Dedifferentiated amniotic fluid mesenchymal stem cell (primary cell): ENCODE results near the gene PCDHB10.
"Not testable (repeated sequence)": the region's sequence is repeated elsewhere in the genome, so short reads cannot be mapped to it uniquely, and the experiment has no call there.

ENCODE experiments used
- DNase-seq: peaks from one replicate; pipeline ENCODE4 v3.0.0-alpha.2; 2016; ENCODE audit errors: extremely low spot score

The PCDHB10 gene

DNA sequence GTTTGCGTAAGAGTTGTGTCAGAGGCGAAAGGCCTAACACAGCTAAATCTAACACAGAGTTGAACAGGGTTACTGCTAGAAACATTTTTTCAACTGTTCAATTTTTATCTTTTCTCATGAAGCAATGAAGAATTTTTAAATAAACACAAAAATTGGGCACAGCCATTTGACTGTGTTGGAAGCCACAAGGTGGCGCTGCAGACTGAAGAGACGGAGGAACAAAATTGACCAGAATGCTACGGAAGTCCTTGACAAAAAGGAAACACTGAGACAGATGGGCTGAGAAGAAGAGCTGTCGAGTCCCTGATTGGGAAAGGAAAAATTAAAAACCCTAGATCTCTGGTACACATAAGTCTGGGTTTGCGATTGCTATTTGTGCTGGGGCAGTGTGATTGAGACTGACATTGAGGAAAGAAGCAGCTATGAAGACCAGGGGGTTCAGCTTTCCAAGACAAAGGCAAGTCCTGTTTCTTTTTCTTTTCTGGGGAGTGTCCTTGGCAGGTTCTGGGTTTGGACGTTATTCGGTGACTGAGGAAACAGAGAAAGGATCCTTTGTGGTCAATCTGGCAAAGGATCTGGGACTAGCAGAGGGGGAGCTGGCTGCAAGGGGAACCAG lies 5.1 kb upstream of the PCDHB10 start, which contains the start of gene PCDHB9:
Gene PCDHB9, plus strand, starts transcription at position 265 of the 616 bp plus-strand sequence. Its CDS starts 158 bp downstream, at position 423.
- peak; percentile 73 for DNase-seq

- DNase-seq = not testable (repeated sequence)
Measured at GRCh38 chr5:141188682-141189081, 3.5 kb upstream of the PCDHB10 start.

- DNase-seq = not testable (repeated sequence)
Measured at GRCh38 chr5:141189131-141189530, 3.0 kb upstream of the PCDHB10 start.

DNA sequence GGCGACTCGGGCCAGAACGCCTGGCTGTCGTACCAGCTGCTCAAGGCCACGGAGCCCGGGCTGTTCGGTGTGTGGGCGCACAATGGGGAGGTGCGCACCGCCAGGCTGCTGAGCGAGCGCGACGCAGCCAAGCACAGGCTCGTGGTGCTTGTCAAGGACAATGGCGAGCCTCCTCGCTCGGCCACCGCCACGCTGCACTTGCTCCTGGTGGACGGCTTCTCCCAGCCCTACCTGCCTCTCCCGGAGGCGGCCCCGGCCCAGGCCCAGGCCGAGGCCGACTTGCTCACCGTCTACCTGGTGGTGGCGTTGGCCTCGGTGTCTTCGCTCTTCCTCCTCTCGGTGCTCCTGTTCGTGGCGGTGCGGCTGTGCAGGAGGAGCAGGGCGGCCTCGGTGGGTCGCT lies 2.2 kb downstream of the PCDHB10 start:
- DNase-seq = not testable (repeated sequence)

DNA sequence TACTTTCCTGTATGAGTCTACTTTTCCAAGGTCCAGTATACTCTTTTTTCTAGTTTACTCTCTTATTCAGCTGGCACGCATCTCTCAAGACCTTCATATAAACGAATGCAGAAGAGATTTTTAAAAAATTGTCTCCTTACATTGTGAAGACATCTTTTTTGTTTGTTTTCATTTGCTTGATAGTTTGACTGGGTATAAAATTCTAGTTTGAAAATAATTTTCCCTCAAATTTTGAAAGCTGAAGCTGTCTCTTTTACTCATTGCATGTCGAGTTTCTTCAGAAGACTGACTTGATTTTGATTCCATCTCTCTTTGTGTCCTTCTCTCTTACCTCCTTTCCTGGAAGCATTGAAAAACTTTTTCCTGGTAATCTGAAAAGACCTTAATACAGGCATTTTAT lies 4.2 kb downstream of the PCDHB10 start:
- no peak for DNase-seq

DNA sequence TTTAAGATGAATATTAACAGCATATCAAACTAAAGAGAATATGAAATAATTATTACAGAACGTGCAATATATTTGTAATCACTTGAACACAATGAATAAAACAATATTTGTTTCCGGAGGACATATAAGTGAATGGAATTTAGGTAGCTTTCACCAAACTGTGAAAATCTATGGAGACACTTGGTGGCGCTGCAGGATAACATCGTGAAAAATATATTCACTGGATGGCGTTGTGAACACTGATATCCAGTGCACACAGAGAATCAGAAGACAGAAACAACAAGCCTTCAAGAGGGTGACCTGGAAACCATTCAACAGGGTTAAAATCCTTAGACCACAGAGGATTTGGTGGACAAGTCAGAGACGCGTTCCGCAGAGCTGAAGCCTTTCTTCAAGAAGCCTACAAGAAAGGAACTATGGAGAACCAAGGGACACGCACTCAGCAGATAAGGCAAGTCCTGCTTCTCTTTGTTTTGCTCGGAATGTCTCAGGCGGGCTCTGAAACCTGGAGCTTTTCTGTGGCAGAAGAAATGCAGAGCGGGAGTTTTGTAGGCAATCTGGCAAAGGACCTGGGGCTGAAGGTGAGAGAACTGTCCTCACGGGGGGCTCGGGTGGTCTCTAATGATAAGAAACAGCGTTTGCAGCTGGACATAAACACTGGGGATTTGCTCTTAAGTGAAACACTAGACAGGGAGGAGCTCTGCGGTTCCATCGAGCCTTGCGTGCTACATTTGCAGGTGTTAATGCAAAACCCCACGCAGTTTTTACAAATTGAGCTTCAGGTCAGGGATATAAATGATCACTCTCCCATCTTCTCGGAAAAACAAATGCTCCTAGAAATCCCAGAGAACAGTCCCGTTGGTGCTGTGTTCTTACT lies 7.4 kb downstream of the PCDHB10 start, which contains the start of gene PCDHB11:
Gene PCDHB11, plus strand, starts transcription at position 269 of the 877 bp plus-strand sequence. Its CDS starts 148 bp downstream, at position 417.
- no peak for DNase-seq

DNA sequence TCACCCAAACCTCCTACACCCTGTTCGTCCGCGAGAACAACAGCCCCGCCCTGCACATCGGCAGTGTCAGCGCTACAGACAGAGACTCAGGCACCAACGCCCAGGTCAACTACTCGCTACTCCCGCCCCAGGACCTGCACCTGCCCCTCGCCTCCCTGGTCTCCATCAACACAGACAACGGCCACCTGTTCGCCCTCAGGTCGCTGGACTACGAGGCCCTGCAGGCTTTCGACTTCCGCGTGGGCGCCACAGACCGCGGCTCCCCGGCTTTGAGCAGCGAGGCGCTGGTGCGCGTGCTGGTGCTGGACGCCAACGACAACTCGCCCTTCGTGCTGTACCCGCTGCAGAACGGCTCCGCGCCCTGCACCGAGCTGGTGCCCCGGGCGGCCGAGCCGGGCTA lies 9.0 kb downstream of the PCDHB10 start:
- not testable (repeated sequence) for DNase-seq

DNA sequence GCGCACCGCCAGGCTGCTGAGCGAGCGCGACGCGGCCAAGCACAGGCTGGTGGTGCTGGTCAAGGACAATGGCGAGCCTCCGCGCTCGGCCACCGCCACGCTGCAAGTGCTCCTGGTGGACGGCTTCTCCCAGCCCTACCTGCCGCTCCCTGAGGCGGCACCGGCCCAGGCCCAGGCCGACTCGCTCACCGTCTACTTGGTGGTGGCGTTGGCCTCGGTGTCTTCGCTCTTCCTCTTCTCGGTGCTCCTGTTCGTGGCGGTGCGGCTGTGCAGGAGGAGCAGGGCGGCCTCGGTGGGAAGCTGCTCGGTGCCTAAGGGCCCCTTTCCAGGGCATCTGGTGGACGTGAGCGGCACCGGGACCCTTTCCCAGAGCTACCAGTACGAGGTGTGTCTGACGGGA lies 9.5 kb downstream of the PCDHB10 start:
- not testable (repeated sequence) for DNase-seq

- no peak for DNase-seq
Measured at GRCh38 chr5:141208478-141208877, 16.3 kb downstream of the PCDHB10 start, which contains the start of gene PCDHB12. Gene PCDHB12, plus strand, starts transcription at chr5:141208719. Its CDS starts 189 bp downstream, at chr5:141208908.

DNA sequence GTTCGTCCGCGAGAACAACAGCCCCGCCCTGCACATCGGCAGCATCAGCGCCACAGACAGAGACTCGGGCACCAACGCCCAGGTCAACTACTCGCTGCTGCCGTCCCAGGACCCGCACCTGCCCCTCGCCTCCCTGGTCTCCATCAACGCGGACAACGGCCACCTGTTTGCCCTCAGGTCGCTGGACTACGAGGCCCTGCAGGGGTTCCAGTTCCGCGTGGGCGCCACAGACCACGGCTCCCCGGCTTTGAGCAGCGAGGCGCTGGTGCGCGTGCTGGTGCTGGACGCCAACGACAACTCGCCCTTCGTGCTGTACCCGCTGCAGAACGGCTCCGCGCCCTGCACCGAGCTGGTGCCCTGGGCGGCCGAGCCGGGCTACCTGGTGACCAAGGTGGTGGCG lies 18.1 kb downstream of the PCDHB10 start:
- DNase-seq = not testable (repeated sequence)

GRCh38 chr5:141210849-141211248 lies 18.7 kb downstream of the PCDHB10 start:
- DNase-seq = not testable (repeated sequence)

DNA sequence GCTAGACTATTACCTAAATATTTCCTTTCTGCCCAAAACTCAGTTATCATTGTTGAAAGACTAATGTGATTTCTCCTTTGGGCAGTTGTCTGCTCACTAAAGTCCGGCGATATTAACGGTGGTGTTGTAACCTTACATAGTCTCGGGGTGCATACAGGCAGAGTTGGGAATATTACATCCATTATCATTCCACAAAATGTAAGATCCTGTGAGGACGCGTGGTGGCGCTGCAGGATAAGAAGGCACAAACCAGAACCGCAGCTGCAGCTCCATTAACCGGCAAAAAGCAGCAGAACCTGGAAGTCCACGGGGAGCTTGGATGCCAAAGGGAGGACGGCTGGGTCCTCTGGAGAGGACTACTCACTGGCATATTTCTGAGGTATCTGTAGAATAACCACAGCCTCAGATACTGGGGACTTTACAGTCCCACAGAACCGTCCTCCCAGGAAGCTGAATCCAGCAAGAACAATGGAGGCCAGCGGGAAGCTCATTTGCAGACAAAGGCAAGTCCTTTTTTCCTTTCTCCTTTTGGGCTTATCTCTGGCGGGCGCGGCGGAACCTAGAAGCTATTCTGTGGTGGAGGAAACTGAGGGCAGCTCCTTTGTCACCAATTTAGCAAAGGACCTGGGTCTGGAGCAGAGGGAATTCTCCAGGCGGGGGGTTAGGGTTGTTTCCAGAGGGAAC lies 21.6 kb downstream of the PCDHB10 start, which contains the start of gene PCDHB13:
Gene PCDHB13, plus strand, starts transcription at position 264 of the 684 bp plus-strand sequence. Its CDS starts 205 bp downstream, at position 469.
- not testable (repeated sequence) for DNase-seq

DNA sequence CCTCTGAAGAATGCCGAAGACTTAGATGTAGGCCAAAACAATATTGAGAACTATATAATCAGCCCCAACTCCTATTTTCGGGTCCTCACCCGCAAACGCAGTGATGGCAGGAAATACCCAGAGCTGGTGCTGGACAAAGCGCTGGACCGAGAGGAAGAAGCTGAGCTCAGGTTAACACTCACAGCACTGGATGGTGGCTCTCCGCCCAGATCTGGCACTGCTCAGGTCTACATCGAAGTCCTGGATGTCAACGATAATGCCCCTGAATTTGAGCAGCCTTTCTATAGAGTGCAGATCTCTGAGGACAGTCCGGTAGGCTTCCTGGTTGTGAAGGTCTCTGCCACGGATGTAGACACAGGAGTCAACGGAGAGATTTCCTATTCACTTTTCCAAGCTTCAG lies 22.4 kb downstream of the PCDHB10 start:
- not testable (repeated sequence) for DNase-seq

DNA sequence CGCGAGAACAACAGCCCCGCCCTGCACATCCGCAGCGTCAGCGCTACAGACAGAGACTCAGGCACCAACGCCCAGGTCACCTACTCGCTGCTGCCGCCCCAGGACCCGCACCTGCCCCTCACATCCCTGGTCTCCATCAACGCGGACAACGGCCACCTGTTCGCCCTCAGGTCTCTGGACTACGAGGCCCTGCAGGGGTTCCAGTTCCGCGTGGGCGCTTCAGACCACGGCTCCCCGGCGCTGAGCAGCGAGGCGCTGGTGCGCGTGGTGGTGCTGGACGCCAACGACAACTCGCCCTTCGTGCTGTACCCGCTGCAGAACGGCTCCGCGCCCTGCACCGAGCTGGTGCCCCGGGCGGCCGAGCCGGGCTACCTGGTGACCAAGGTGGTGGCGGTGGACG lies 23.4 kb downstream of the PCDHB10 start:
- DNase-seq = not testable (repeated sequence)

- DNase-seq = not testable (repeated sequence)
Measured at GRCh38 chr5:141216035-141216434, 23.9 kb downstream of the PCDHB10 start.

DNA sequence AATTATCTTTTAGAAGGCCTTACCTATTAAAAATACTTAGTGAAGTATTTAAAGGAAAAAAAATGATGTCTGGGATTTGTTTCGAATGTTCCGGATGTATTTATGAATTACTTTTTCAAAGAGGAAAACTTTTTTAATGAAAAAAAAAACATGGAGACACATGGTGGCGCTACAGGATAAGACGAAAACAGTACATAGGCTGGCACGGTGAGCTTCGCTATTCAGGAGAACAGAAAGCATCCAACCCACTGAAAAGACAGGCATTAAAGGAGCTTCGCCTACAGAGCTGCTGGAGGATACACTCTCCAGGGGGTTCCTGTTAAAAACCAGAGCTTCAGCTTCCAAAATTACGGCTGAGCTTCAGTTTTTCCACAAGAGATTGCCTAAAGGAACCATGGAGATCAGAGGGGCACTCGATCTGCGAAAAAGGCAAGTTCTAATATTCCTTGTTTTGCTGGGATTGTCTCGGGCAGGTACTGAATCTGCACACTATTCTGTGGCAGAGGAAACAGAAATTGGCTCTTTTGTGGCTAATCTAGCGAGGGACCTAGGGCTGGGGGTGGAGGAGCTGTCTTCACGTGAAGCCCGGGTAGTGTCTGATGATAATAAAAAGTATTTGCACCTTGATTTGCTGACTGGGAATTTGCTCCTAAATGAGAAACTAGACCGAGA lies 31.1 kb downstream of the PCDHB10 start, which contains the start of gene PCDHB14:
Gene PCDHB14, plus strand, starts transcription at position 232 of the 672 bp plus-strand sequence. Its CDS starts 163 bp downstream, at position 395.
- DNase-seq = peak; percentile 54

GRCh38 chr5:141224844-141225243 lies 32.7 kb downstream of the PCDHB10 start:
- DNase-seq = not testable (repeated sequence)

DNA sequence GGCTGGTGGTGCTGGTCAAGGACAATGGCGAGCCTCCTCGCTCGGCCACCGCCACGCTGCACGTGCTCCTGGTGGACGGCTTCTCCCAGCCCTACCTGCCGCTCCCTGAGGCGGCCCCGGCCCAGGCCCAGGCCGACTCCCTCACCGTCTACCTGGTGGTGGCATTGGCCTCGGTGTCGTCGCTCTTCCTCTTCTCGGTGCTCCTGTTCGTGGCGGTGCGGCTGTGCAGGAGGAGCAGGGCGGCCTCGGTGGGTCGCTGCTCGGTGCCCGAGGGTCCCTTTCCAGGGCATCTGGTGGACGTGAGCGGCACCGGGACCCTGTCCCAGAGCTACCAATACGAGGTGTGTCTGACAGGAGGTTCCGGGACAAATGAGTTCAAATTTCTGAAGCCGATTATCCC lies 33.3 kb downstream of the PCDHB10 start:
- DNase-seq = not testable (repeated sequence)

GRCh38 chr5:141234109-141234667 lies 42.0 kb downstream of the PCDHB10 start:
- DNase-seq = no peak

GRCh38 chr5:141235922-141236321 lies 43.8 kb downstream of the PCDHB10 start:
- DNase-seq = not testable (repeated sequence)
